Right ventricle myocardium inferior (tissue), 1 donor: ENCODE measurements around the gene AAMP. TPM values are rescaled to one million over a fixed set of nuclear protein-coding genes. Genes with fewer than 3 reads are reported as not detected.

ENCODE experiments used
- ATAC-seq: fragments of 200-7000 bp; cut with Tn5 transposase; one replicate; pipeline ENCODE4 v1.9.1; 2020; ENCODE audit warnings: mild to moderate bottlenecking, moderate library complexity
- DNase-seq: peaks from one replicate; pipeline ENCODE4 v3.0.0; 2021; ENCODE audit errors: missing footprints
- intact Hi-C: fragments of 100-400 bp; cut with DNase I; formaldehyde crosslinking; loops from one replicate; pipeline ENCODE4 v1.11.0; 2022
- total RNA-seq: library from RNA; stranded (reverse); fragmentation: NEBNext Ultra II Directional; extraction: Animal tissue kit (Norgen Biotek cat#: 25700); gene quantifications from one replicate; pipeline ENCODE4 v1.2.1, GENCODE V29; 2021
- donor health status: DM: no; HTN: yes; CAD: no; lungs with severe emphysema.

The AAMP gene
- total RNA-seq, 1 donor from 2014 or later: 50.6 TPM

DNA sequence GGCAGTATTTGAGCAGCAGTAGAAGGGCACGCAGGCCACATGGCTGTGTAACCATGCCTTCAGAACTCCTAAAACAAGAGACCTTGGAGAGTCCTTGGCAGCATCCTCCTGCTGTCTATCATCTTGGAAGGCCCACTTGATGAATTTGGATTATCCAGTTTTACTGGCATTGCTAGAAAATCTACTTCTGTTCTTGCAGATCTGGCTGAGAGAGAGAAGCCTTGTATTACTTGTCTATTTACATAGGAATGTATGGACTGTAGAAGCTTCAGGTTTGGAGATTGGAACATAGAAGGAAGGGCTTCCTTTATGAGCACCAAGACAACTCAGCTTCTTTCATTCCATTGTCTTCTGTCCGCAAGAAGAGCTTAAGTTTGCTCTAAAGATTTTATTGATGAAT, 25.3 kb downstream of the AAMP start:
- intact Hi-C loops: no loop called here
- DNase-seq: no peak
- no peak for ATAC-seq

- intact Hi-C loops: no loop called here
- DNase-seq (no peak), ATAC-seq (no peak)
Observed at GRCh38 chr2:218244204-218244603, 25.7 kb downstream of the AAMP start.

DNA sequence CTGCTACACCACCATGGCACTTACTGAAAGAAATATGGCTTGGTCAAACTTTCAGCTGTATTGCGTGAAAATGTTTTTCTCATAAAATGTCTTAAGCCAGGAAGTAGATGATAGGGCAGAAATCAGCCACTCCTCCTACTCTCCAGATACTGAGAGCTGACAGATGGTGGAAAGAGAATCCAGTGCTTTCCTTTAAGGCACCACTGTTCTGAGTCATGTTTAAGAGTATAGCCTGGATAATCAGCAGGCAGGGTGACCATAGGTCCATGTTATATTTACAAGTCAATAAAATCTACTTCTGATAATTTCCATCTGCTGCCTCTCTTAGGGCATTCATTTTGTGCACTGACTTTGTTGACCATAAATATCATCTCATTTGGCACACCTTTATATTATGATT, 31.1 kb downstream of the AAMP start:
- DNase-seq: no peak
- intact Hi-C loops: no loop called here
- ATAC-seq: no peak

DNA sequence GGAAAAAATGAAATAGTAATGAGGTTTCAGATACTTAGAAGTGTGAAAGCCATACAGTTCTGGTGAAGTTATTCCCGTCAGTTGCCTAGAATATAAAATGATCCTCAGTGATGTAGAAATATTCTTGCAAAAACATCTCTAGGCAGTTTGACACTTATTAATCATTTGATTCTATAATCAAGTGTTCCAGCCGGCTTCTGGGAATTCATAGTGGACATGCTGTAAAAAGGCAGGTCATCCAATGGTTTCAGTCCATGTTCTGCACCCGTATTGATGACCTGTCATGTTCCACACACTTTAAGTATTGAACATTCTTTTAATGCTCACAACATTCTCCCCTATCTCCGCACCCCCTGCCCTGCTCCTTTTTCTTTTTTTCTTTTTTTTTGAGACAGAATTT, 33.1 kb downstream of the AAMP start:
- intact Hi-C loops: no loop called here
- DNase-seq (no peak), ATAC-seq (no peak)

GRCh38 chr2:218235017-218235416, 34.9 kb downstream of the AAMP start:
- DNase-seq (no peak), ATAC-seq (no peak)
- intact Hi-C loops: no loop called here

- ATAC-seq: no peak
- intact Hi-C loops: no loop called here
- no peak for DNase-seq
Observed at GRCh38 chr2:218234521-218234920, 35.4 kb downstream of the AAMP start.

- intact Hi-C loops: no loop called here
- no peak for DNase-seq
- no peak for ATAC-seq
Observed at GRCh38 chr2:218233543-218233942, 36.4 kb downstream of the AAMP start.

- intact Hi-C loops: no loop called here
- DNase-seq (no peak), ATAC-seq (no peak)
Observed at GRCh38 chr2:218230882-218231281, 39.1 kb downstream of the AAMP start.

- ATAC-seq (no peak), DNase-seq (no peak)
- intact Hi-C loops: no loop called here
Observed at GRCh38 chr2:218229851-218230250, 40.1 kb downstream of the AAMP start.

DNA sequence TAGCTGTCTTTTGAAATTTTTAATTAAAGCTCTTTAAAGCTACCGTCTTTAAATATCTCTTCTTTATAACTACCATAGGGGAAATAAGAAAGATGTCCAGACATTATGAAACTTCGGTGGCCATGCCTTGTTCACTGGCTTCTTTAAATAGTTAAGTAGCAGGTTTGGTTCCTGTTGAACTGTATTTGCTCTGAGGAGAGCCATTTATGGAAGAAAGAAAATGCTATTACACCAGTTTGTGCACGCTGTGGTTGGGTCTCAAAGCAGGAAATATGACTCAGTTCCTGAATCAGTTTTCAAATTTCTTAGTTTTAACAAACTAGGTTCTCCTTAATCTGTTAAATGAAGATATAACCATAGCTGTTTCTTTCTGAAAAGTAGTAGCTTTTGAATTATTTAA, 40.7 kb downstream of the AAMP start:
- intact Hi-C loops: no loop called here
- peak; percentile 70 for ATAC-seq

GRCh38 chr2:218228366-218229090, 41.4 kb downstream of the AAMP start:
- intact Hi-C loops: no loop called here
- ATAC-seq: no peak

More for the DNA sequence above, 40.7 kb downstream of the AAMP start:
- DNase-seq: no peak

GRCh38 chr2:218226903-218227302, 43.0 kb downstream of the AAMP start:
- no peak for DNase-seq
- intact Hi-C loops: no loop called here

More at GRCh38 chr2:218228366-218229090, 41.4 kb downstream of the AAMP start:
- DNase-seq: no peak

GRCh38 chr2:218224186-218224585, 45.8 kb downstream of the AAMP start:
- no peak for ATAC-seq
- intact Hi-C loops: no loop called here

More at GRCh38 chr2:218226903-218227302, 43.0 kb downstream of the AAMP start:
- ATAC-seq: no peak

GRCh38 chr2:218223046-218223445, 46.9 kb downstream of the AAMP start:
- no peak for ATAC-seq
- intact Hi-C loops: no loop called here
- no peak for DNase-seq

More at GRCh38 chr2:218224186-218224585, 45.8 kb downstream of the AAMP start:
- DNase-seq: no peak

- intact Hi-C loops: no loop called here
- DNase-seq: no peak
- no peak for ATAC-seq
Observed at GRCh38 chr2:218221000-218221399, 48.9 kb downstream of the AAMP start.

GRCh38 chr2:218219934-218220333, 50.0 kb downstream of the AAMP start:
- ATAC-seq: no peak
- intact Hi-C loops: loop anchor here (5.0 kb wide), 1 partner anchor 37 kb away; no protein-coding TSS in a partner anchor
- no peak for DNase-seq

GRCh38 chr2:218218268-218219185, 51.4 kb downstream of the AAMP start:
- intact Hi-C loops: loop anchor here (5.0 kb wide), 1 partner anchor 39 kb away; no protein-coding TSS in a partner anchor
- DNase-seq (no peak), ATAC-seq (no peak)

GRCh38 chr2:218217360-218218267, 52.3 kb downstream of the AAMP start:
- peak; percentile 82 for DNase-seq

More at GRCh38 chr2:218217360-218218267, 52.3 kb downstream of the AAMP start:
- ATAC-seq: peak; percentile 62
- intact Hi-C loops: loop anchor here (1.0 to 5.0 kb wide), 2 partner anchors 40 to 53 kb away; partner anchors contain the start of genes AAMP and PNKD
